ENCODE data around the gene SEMA3G.

Gene SEMA3G

GRCh38 chr3:52388933-52389332, 56.0 kb downstream of the SEMA3G start:
- Histone ChIP-seq H3K9ac (ENCODE audit: low read depth, low read length) (no peak overlapping the region), H3K4me3 (ENCODE audit: low read depth in 1 of 2, low read length in 2 of 2) (no peak overlapping the region), H3K4me2 (ENCODE audit: insufficient read depth, low read length) (no peak overlapping the region), H3K27ac (ENCODE audit: low read length) (no peak overlapping the region), H3K4me1 (ENCODE audit: insufficient read depth, low read length) (no peaks in the 10 kb centered on the region), H3K36me3 (ENCODE audit: insufficient read depth, low read length) (no peaks in the 10 kb centered on the region), H3K27me3 (ENCODE audit: insufficient read depth, low read length, poor library complexity) (no peaks in the 10 kb centered on the region), H2AFZ (ENCODE audit: low read depth, low read length) (no peak overlapping the region), H3K79me2 (ENCODE audit: insufficient read depth, low read length) (no peaks in the 10 kb centered on the region), H4K20me1 (ENCODE audit: insufficient read depth, low read length) (no peaks in the 10 kb centered on the region; the same call in 1 of the 2 replicates), H3K9me3 (ENCODE audit: insufficient read depth, low read length, severe bottlenecking) (no peaks in the 10 kb centered on the region)
- ATAC-seq (ENCODE audit: insufficient read depth, low read depth) (no peak; the same call in 2 of the 3 replicates), DNase-seq (no peak)
- TF ChIP-seq CTCF (IDR thresholded peaks at IDR 0.05; ENCODE audit: borderline replicate concordance, extremely low read depth, low read length, poor library complexity, severe bottlenecking) (no peak), EZH2 (IDR thresholded peaks at IDR 0.05; ENCODE audit: borderline replicate concordance, low read depth, low read length, severe bottlenecking) (no peak)

- H3K4me3 ChIP-seq (ENCODE audit: low read depth in 1 of 2, low read length in 2 of 2) = no peak overlapping the region
- H3K79me2 ChIP-seq (ENCODE audit: insufficient read depth, low read length) = no peaks in the 10 kb centered on the region
- no peak overlapping the region for H3K4me2 ChIP-seq (ENCODE audit: insufficient read depth, low read length)
- H2AFZ ChIP-seq (ENCODE audit: low read depth, low read length) = no peak overlapping the region
- DNase-seq = no peak
- no peaks in the 10 kb centered on the region for H3K9me3 ChIP-seq (ENCODE audit: insufficient read depth, low read length, severe bottlenecking)
- H3K27me3 ChIP-seq (ENCODE audit: insufficient read depth, low read length, poor library complexity) = no peaks in the 10 kb centered on the region
- H3K9ac ChIP-seq (ENCODE audit: low read depth, low read length) = no peak overlapping the region
- TF ChIP-seq CTCF (IDR thresholded peaks at IDR 0.05; ENCODE audit: borderline replicate concordance, extremely low read depth, low read length, poor library complexity, severe bottlenecking) (peak; percentile 35), EZH2 (IDR thresholded peaks at IDR 0.05; ENCODE audit: borderline replicate concordance, low read depth, low read length, severe bottlenecking) (no peak)
- no peak overlapping the region for H3K27ac ChIP-seq (ENCODE audit: low read length)
- no peak for ATAC-seq (ENCODE audit: insufficient read depth, low read depth)
- no peaks in the 10 kb centered on the region for H3K36me3 ChIP-seq (ENCODE audit: insufficient read depth, low read length)
- H4K20me1 ChIP-seq (ENCODE audit: insufficient read depth, low read length) = no peaks in the 10 kb centered on the region; the same call in 1 of the 2 replicates
- H3K4me1 ChIP-seq (ENCODE audit: insufficient read depth, low read length) = no peaks in the 10 kb centered on the region
Observed at GRCh38 chr3:52388348-52388821, 56.5 kb downstream of the SEMA3G start.

GRCh38 chr3:52387481-52387880, 57.4 kb downstream of the SEMA3G start:
- Histone ChIP-seq H4K20me1 (ENCODE audit: insufficient read depth, low read length) (no peaks in the 10 kb centered on the region; the same call in 1 of the 2 replicates), H3K36me3 (ENCODE audit: insufficient read depth, low read length) (no peaks in the 10 kb centered on the region), H3K27me3 (ENCODE audit: insufficient read depth, low read length, poor library complexity) (no peaks in the 10 kb centered on the region), H2AFZ (ENCODE audit: low read depth, low read length) (no peak overlapping the region), H3K4me1 (ENCODE audit: insufficient read depth, low read length) (no peaks in the 10 kb centered on the region), H3K9ac (ENCODE audit: low read depth, low read length) (no peak overlapping the region), H3K4me2 (ENCODE audit: insufficient read depth, low read length) (no peak overlapping the region), H3K4me3 (ENCODE audit: low read depth in 1 of 2, low read length in 2 of 2) (no peak overlapping the region), H3K27ac (ENCODE audit: low read length) (no peak overlapping the region), H3K79me2 (ENCODE audit: insufficient read depth, low read length) (no peaks in the 10 kb centered on the region), H3K9me3 (ENCODE audit: insufficient read depth, low read length, severe bottlenecking) (no peaks in the 10 kb centered on the region)
- no peak for DNase-seq
- no peak for TF ChIP-seq CTCF (IDR thresholded peaks at IDR 0.05; ENCODE audit: borderline replicate concordance, extremely low read depth, low read length, poor library complexity, severe bottlenecking)
- TF ChIP-seq EZH2 (IDR thresholded peaks at IDR 0.05; ENCODE audit: borderline replicate concordance, low read depth, low read length, severe bottlenecking) = no peak
- ATAC-seq (ENCODE audit: insufficient read depth, low read depth) = no peak
